A549 (cell line): ENCODE measurements around the gene TOMM40L.

ENCODE experiments used
- JUN ChIP-seq, 2 experiments: fragments of >200 bp; sonication (Bioruptor Twin); formaldehyde crosslinking; IDR thresholded peaks; 2 replicates in 1 of 2; 3 replicates in 1 of 2; pipeline ENCODE4 v1.6.1; 2016 to 2017
- NFE2L2 ChIP-seq: fragments of 150-350 bp; conservative IDR thresholded peaks from 2 replicates; pipeline ENCODE4 v1.6.1; 2014; ENCODE audit warnings: low read length
- POLR2A ChIP-seq: IDR thresholded peaks from 2 replicates; pipeline ENCODE4 v1.6.1; 2012; ENCODE audit warnings: mild to moderate bottlenecking, low read length

- TF ChIP-seq NFE2L2 (no peak), JUN (IDR thresholded peaks at IDR 0.05) (no peak), POLR2A (no peak)
These were observed 40.6 kb upstream of the TOMM40L start for GRCh38 chr1:161185282-161185682.
